ENCODE results near the gene PLCB4. TPM values are rescaled to one million over a fixed set of nuclear protein-coding genes. Genes with fewer than 3 reads are reported as not detected.

Gene PLCB4
- total RNA-seq, 1 donor from 2014 or later: 10.5 TPM

DNA sequence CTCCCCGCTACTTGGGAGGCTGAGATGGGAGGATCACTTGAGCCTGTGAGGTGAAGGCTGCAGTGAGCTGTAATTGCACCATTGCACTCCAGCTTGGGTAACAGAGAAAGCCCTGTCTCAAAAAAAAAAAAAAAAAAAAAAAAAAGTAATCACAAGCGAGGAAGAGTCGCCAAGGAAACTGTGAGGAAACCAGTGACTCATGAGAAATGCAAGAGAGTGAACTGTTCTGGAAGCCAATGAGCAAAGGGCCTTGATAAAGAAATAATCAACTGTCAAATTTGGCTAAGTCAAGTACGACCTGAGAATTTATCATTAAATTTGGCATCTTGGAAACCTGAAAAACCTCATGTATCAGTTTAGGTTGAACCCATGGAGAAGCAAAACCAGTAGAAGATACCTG is 429.4 kb downstream of the PLCB4 start:
- no peak for DNase-seq (ENCODE audit: low spot score)
- Mint-ChIP-seq H3K9me3 (ENCODE audit: unreplicated experiment) (no peaks in the 10 kb centered on the region), H3K4me1 (ENCODE audit: unreplicated experiment) (no peaks in the 10 kb centered on the region), H3K36me3 (ENCODE audit: low read depth, unreplicated experiment) (no peaks in the 10 kb centered on the region), H3K27me3 (ENCODE audit: unreplicated experiment) (peaks cover 3% of the 10 kb centered on the region), H3K4me3 (ENCODE audit: unreplicated experiment) (no peak overlapping the region), H3K27ac (ENCODE audit: unreplicated experiment) (no peak overlapping the region)
- TF ChIP-seq, protein P1, sequence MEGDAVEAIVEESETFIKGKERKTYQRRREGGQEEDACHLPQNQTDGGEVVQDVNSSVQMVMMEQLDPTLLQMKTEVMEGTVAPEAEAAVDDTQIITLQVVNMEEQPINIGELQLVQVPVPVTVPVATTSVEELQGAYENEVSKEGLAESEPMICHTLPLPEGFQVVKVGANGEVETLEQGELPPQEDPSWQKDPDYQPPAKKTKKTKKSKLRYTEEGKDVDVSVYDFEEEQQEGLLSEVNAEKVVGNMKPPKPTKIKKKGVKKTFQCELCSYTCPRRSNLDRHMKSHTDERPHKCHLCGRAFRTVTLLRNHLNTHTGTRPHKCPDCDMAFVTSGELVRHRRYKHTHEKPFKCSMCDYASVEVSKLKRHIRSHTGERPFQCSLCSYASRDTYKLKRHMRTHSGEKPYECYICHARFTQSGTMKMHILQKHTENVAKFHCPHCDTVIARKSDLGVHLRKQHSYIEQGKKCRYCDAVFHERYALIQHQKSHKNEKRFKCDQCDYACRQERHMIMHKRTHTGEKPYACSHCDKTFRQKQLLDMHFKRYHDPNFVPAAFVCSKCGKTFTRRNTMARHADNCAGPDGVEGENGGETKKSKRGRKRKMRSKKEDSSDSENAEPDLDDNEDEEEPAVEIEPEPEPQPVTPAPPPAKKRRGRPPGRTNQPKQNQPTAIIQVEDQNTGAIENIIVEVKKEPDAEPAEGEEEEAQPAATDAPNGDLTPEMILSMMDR (IDR thresholded peaks at IDR 0.05; ENCODE audit: unreplicated experiment): no peak

DNA sequence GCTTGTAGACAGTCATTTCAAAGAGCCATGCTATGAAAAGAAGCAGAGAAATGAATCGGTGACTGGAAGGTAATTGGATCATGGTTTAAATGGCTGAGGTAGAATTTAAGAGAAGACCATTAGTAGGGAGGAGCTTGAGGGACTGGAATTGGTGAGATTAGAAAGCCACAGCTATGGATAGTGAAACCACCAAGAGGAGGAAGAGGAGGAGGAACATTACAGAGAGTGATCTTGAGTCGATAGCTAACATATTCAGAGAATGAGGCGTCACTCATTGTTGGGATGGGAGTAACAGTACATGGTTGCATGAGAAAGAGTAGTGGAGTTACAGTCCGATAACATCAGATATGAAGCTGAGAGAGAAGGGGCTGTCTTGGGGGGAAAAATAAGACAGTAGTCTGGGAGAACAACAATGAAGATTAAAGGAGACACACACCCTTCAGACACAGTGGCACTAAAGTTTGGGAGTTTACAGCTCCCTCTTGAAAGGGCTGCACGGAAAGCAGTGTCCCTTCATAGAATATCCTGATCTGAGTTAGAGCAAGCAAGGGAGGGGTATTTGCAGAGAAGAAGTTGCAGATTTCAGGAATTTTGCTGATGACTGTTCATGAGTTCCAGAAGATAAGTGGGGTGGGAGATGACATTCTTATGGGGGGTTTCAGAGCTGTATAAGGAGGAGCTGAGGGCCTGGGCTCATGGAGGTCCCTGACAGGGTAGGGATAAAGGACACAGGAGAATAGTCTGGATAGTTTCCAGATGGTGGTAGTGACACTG is 430.4 kb downstream of the PLCB4 start:
- Mint-ChIP-seq H3K27ac (ENCODE audit: unreplicated experiment) (no peak overlapping the region), H3K9me3 (ENCODE audit: unreplicated experiment) (no peaks in the 10 kb centered on the region), H3K4me3 (ENCODE audit: unreplicated experiment) (no peak overlapping the region), H3K4me1 (ENCODE audit: unreplicated experiment) (no peaks in the 10 kb centered on the region), H3K36me3 (ENCODE audit: low read depth, unreplicated experiment) (no peaks in the 10 kb centered on the region), H3K27me3 (ENCODE audit: unreplicated experiment) (peaks cover 3% of the 10 kb centered on the region)
- no peak for DNase-seq (ENCODE audit: low spot score)
- TF ChIP-seq, protein P1 (IDR thresholded peaks at IDR 0.05; ENCODE audit: unreplicated experiment): no peak

DNA sequence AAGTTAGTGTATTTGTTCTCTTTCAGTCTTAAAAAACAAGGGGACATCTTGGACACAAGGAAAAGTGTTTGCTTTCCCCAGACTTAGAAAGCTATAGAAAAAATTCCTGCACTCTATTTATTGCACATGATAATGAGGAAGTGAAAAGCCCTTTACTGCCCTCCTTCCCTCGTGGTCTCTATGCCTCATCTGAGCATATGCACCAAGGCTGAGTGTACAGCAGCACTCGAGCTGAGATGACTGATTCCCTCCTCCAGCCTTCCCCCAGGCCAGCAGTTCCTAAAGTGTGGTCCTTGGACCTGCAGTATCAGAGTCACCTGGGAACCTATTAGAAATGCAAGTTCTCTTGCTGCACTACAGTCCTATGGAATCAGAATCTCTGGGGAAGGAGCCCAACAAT is 431.2 kb downstream of the PLCB4 start:
- DNase-seq (ENCODE audit: low spot score): no peak
- TF ChIP-seq, protein P1 (IDR thresholded peaks at IDR 0.05; ENCODE audit: unreplicated experiment): no peak
- H3K9me3 Mint-ChIP-seq (ENCODE audit: unreplicated experiment): no peaks in the 10 kb centered on the region
- no peaks in the 10 kb centered on the region for H3K36me3 Mint-ChIP-seq (ENCODE audit: low read depth, unreplicated experiment)
- no peaks in the 10 kb centered on the region for H3K4me1 Mint-ChIP-seq (ENCODE audit: unreplicated experiment)
- peaks cover 3% of the 10 kb centered on the region for H3K27me3 Mint-ChIP-seq (ENCODE audit: unreplicated experiment)
- no peak overlapping the region for H3K27ac Mint-ChIP-seq (ENCODE audit: unreplicated experiment)
- H3K4me3 Mint-ChIP-seq (ENCODE audit: unreplicated experiment): no peak overlapping the region

DNA sequence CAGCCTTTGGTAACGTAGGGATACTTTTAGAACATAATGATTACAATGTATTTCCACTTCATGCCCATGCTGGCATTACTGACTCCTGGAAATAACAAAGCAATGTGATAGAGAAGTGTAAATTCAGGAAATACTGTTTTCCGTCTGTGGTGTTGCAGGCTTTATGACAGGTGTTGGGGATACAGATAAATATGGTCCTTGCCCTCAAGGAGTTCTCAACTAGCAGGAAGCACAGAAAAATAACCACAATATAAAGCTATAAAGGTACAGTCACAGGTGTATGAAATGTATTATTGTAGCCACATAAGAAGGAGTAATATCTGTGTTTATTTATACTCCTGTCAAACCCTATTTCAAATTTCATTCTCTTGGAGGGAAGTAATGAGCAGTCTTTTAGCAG is 432.6 kb downstream of the PLCB4 start:
- Mint-ChIP-seq H3K27ac (ENCODE audit: unreplicated experiment) (no peak overlapping the region), H3K27me3 (ENCODE audit: unreplicated experiment) (no peaks in the 10 kb centered on the region), H3K4me1 (ENCODE audit: unreplicated experiment) (no peaks in the 10 kb centered on the region), H3K4me3 (ENCODE audit: unreplicated experiment) (no peak overlapping the region), H3K9me3 (ENCODE audit: unreplicated experiment) (no peaks in the 10 kb centered on the region), H3K36me3 (ENCODE audit: low read depth, unreplicated experiment) (no peaks in the 10 kb centered on the region)
- no peak for DNase-seq (ENCODE audit: low spot score)
- TF ChIP-seq, protein P1 (IDR thresholded peaks at IDR 0.05; ENCODE audit: unreplicated experiment): no peak

DNA sequence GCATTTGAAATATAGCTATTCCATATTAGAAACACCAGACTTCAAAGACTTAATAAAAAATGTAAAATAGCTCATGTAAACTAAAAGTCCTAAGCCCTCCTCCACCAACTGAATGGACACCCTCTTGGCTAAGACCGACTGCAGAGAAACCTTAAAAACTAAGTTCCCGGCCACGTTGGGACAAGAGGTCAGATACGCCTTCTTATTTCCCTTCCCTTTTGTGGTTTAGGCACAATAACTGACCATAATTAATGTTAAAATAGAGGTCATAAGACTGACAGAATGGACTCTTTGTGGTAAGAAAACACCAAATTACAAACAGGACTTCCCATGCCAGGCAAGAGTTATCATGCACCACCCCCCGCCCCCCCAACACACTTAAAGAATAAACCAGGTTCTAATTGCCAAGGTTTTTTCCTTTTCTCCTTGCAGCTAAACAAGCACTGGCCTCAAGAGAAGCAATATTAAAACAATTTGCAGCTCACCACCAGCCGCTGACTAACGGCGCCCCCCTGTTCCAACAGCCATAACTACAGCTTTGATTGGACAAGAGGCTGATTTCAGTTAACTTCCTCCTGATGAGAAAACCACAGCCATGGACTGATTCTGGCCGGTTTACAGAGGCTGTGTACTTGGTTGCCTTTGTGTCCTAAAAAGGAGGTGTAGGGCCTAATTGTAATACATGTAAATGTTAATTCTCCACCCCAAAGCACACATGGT is 434.8 kb downstream of the PLCB4 start:
- H3K27me3 Mint-ChIP-seq (ENCODE audit: unreplicated experiment): no peaks in the 10 kb centered on the region
- H3K36me3 Mint-ChIP-seq (ENCODE audit: low read depth, unreplicated experiment): no peaks in the 10 kb centered on the region
- no peaks in the 10 kb centered on the region for H3K4me1 Mint-ChIP-seq (ENCODE audit: unreplicated experiment)
- TF ChIP-seq, protein P1 (IDR thresholded peaks at IDR 0.05; ENCODE audit: unreplicated experiment): no peak
- H3K9me3 Mint-ChIP-seq (ENCODE audit: unreplicated experiment): no peaks in the 10 kb centered on the region
- no peak overlapping the region for H3K4me3 Mint-ChIP-seq (ENCODE audit: unreplicated experiment)
- no peak for DNase-seq (ENCODE audit: low spot score)
- H3K27ac Mint-ChIP-seq (ENCODE audit: unreplicated experiment): no peak overlapping the region

Measured in endothelial cell (in vitro differentiated cells).